Left renal cortex interstitium (tissue), 4 donors: ENCODE data around the gene MIEF1. TPM values are rescaled to one million over a fixed set of nuclear protein-coding genes. Genes with fewer than 3 reads are reported as not detected.

Experiments used
- DNase-seq, 4 donors: peaks; one replicate each; pipeline ENCODE4 v3.0.0-alpha.2; 2013; ENCODE audit warnings: low read depth in 4 of 4, low spot score in 2 of 4, missing footprints in 1 of 4
- polyA plus RNA-seq, 4 donors: library from polyadenylated mRNA; unstranded; fragments of 120-200 nt; gene quantifications; one replicate each; pipeline ENCODE4 v1.2.1, GENCODE V29; 2013; ENCODE audit not compliant: insufficient read length in 4 of 4

MIEF1 gene
- polyA plus RNA-seq, 4 donors: 33.5 to 36.6 (median 34.2) TPM

DNA sequence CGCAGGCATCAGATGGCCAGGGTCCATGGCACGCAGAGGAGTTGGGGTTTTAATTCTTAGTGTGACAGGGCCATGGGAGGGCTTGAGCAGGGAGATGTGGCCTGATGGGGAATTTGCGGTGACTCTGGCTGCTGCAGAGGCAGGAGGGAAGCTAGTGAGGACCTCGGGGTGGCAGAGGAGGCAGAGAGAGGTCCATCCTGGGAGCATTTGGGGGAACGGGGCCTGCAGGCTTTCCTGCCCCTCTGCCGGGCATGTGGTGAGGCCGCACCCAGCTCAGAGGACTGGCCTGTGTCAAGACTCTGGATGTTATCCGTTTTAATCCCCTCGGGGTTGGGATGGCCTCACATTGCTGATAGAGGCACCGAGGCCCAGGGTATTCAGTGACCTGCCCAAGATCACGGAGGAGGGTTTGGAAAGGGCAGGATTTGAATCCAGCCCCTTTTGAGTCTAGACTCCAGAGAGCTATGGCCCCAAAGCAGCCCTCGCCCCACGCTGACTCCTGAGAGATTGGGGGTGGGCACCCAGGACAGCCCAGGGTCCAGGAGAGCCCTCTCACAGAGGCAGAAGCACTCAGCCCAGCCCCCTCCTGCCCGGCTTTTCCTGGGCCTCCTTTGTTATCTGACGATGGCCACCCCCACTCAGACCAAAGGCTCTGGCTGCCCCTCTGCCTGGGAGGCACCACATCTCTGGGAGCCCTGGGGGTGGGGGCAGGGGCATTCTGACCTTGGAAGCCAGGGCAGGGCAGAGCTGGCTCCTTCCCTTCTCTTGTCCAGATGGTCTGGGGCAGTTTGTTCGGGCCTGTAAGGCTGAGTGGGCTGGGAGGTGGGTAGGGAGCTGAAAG is 31.4 kb upstream of the MIEF1 start:
- DNase-seq: no peak

DNA sequence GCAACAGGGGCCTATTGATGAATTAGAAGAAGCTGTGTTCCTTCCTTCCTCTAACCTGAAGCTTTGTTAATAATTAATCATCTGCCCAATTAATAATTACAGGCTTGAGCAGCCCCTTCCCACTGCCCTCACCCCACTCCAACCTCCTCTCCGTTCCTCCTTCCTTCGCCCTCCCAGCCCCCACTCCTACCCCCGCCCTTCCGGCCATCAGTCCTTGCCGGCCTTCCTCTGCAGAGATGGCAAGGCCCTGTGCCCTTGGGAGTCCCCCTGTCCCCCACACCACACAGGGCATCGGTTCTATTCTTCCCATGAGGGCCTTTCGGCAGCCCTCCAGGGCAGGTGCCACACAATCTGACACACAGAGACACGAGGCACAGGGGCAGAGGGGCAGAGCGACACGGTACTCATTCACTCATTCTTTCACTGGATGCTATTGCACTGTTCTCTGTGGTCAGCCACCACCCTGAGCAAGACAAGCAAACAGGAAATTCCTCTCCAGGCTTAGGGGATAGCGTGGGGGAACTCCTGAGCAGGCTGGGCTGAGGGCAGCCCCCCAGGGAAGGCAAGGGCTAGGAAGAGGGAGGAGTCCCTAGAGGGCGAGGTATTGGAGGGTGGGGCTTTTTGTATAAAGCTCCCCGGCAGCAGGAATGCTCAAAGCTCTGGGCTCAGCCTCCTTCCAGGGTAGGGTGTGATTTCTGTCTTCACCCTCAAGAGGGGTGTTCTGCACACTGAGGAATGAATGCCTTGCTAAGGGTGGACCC is 30.5 kb upstream of the MIEF1 start:
- DNase-seq: no peak

DNA sequence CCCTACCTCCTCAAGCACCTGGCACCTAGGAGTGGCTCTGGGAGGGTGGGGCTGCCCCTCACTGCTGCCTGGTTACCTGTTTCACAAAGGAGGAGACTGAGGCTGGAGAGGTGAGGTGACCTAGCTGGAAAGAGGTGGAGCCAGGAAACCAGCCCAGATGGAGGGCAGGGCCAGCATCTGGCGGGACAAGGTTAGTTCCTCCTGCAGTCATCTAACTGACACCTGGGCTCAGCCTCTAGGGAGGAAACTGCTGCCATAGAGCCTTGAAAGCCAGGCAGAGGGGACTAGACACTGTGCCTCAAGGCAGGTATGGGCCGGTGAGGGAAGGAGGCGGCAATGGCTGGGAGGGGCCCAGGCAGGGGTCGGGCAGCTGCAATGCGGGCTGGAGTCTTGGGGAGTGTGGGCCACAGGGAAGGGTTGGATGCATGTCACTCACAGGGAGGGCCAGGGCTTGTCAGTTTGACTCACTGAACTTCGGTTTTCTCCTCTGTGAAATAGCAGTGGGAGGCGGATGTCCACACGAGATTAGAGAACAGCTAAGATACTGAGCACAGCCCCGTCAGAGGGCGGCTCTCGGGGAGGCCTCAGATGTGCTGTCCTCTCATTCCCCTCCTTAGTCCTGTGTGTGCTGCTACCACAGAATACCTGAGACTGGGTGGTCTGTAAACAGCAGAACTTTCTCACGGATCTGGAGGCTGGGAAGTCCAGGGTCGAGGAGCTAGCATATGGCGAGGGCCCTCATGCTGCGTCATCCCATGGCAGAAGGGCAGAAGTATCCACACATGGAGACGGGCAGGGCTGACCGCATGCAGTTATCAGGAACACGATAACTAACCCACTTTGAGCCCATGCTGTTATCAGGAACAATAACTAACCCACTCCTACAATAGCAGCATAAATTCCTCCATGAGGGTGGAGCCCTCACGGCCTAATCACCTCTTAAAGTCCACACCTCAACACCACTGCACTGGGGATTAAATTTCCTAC is 29.2 kb upstream of the MIEF1 start:
- no peak for DNase-seq

DNA sequence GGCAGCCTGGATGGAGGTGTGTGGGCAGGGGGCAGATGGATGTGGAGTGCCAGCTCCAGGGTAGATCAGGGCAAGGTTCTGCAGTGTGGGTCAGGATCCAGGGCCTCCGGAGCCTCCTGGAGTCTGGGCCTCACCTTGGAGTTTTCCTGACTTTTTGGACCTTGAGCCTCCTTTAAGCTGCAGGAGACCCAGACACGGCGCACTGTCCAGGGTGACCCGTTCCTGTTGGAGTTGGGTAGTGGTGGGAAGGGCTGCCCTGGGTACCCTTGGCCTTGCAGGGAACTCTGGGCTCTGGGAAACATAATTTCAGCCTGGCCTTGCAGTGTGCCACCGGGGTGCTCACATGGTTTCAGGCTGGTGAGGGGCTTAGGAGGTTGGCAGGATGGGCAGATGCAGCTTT is 28.2 kb upstream of the MIEF1 start:
- DNase-seq: no peak

DNA sequence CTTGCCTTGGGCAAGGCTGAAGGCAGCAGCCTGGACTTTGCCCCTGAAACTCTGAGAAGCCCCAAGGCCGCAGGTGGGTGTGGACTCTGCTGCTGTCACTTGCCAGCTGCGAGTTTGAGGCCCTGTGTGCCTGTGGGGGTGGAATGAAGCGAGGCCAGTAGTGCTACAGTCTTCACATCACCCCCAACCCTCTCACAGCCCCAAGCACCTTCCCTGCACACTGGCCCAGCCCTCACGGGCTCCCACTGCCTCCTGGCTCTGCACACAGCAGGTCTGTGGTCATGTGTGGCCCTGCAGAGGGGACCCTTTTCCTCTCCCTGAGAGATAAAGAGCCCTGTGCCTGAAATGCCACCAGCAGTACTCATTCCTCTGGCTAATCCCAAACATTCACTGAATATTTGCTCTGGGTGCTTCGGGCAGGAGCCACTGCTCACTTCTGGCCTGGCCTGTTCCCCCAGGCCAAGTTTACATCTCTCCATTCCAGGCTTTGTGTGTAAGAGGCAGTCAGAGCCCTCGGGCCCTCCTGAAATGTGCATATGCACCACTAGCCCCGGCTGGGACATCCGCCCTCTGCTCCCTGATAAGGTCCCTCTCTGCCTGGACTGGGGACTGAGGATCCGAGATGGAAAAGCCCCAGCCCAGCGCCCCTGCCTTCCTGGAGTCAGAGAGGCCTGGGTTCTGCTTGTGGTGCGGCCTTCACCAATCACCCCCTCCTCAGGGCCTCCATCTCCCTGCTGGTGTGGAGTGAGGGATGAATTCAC is 27.6 kb upstream of the MIEF1 start:
- no peak for DNase-seq

DNA sequence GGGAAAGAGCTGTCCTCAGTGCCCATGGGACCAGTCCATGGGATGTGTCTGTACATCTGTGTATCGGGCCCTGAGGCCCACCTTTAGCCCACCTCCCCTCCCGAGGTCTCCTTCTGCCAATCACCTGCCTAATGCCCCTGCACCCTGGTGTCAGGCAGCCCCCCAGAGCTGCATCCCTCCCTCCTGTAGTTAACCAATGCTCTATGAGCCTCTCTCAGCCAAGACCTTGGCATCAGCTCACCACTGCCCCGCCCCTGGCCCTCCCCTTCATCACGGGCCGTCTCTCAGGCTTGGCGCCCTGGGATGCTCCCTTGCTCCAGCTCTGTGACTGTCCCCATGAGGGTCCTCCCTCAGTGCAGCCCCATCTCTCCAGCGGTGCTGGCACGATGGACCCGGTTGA is 26.8 kb upstream of the MIEF1 start:
- DNase-seq: no peak

DNA sequence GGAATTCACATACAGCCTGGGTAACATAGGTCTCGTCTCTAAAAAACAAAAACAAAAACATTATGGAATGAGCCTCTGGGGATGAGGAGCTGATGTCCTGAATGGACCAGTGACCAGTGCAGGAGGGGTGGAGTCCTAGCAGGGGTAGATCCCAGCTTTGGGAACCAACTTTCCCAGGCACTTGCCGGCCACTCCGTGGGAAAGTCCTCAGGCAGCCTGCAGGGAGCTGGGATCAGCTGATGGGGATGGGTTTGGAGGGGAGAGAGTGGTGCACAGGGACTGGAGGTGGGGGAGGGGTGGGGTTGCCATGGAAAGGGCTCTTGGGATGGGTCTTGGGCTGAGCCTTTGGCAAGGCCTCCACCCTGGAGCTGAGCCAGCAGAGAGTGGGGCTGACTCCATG is 26.2 kb upstream of the MIEF1 start:
- DNase-seq: no peak

DNA sequence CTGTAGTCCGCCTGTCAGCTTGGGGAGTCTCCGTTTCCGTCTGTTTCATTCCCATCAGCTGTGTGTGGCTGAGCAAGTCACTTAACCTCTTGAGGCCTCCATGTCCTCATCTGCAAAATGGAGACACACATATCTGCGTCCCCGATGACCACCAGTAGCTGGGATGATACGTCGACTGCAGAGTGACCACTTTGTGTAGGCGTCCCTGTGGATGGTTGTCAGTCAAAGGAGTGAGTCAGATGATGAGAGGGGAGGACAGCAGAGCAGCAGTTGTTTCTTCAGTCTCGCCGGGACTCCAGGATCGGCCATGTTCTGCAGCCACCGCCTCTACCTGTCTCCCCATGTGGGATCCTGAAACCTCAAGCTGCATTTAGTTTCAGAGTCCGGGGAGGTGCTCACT is 25.4 kb upstream of the MIEF1 start:
- no peak for DNase-seq

DNA sequence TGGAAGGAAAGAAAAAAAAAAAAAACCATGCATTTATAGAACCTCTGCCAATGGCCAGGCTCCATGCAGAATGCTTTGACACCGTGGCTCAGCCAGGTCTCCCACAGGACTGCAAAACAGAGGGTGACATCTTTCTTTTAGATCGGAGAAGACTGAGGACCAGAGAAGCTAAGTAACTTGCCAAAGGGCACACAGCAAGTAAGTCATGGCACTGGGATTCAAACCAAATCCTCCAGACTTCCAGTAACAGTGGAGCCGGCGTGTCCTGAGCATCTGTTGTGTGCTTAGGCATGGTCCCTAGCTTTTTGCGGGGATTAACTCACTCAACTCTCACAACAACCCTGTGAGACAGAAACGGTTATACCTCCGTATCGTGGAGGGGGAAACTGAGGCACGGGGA is 24.5 kb upstream of the MIEF1 start:
- no peak for DNase-seq

DNA sequence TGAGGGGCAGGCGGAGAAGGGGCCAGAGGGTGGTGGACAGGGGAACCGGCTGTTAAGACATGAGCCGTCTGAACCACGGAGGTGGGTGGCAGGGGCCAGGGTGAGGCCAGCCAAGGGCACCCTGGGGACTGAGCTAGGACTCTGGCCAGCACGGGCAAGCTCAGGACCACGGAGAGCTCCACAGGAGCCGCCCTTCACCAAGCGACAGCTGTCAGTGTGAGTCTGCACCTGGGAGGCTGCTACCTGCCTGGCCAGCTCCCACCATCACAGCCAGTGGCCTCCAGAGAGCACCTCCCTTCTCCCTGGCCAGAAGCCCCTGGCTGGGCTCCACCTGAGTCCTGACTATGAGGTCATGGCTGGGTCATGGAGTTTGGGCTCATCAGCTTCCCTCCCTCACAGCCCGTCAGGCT is 23.6 kb upstream of the MIEF1 start:
- no peak for DNase-seq

DNA sequence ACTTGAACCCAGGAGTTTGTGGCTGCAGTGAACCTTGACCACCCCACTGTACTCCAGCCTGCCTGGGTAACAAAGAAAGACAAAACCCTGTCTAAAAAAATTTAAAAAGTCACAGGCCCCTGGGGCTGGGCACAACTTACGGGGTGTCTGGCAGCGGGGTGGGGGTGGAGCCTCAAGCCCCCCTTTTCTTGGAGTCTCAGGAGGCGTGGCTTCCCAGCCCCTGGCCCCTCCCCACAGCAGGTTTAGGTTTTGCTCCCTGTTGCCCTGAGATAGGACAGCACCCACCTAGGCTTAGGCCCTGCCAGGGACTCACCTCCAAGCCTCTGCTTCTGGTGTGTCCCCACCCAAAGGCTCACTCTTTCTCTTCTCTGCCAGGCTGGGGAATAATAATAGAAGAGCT is 22.8 kb upstream of the MIEF1 start:
- no peak for DNase-seq

DNA sequence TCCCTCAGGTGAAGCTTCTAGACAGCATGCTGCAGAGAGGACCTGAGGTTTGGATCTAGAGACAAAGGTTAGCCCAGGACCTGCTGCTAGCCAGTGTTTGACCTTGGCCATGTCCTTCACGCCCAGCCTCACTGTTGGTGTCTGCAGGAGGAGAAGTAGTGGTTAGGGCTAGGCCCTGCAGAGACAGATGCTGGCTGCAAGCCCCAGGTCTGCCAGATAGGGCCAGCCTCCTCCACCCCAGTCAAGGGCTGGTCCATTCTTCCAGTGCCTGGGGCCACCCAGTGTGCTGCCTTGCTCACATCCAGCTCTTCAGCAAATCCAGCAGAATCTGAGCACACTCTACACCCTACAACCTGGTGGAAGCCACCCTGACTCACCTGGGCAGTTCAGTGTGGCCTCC is 21.5 kb upstream of the MIEF1 start:
- no peak for DNase-seq

DNA sequence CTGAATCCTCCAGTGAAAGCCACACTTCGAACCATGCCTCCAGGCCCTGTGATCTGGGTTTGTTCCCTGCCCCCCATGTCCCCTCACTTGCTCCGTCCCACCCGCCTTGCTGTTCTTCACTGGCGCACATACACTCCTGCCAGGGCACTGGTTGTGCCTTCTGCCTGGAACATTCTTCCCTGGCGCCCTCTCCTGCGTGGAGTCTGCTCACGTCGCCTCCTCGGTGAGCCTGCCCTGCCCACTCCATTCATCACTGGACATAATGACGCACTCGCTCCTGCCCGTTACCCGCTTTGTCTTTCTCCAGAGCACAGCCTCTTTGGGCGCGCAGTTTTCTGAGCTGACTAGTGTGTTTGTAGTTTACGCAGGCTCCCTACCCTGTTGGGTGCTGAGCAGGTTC is 21.0 kb upstream of the MIEF1 start:
- no peak for DNase-seq

DNA sequence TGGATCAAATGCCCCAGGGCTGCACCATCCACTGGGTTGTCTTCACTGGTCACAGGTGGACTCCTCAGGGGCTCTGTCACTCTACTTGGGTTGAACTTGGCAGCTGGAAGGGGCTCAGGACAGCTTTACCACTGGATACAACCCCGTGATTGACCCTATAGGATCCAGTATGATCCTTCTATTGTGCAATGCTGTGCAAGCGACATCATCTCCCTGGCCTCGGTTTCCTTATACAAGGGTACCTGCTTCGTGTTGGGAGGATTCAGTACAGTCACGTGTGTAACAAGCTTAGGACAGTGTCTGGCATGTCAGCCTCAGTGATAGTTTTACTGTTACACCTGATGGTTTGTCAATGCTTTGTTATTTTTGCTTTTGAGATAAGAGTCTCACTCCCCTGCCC is 20.5 kb upstream of the MIEF1 start:
- no peak for DNase-seq

DNA sequence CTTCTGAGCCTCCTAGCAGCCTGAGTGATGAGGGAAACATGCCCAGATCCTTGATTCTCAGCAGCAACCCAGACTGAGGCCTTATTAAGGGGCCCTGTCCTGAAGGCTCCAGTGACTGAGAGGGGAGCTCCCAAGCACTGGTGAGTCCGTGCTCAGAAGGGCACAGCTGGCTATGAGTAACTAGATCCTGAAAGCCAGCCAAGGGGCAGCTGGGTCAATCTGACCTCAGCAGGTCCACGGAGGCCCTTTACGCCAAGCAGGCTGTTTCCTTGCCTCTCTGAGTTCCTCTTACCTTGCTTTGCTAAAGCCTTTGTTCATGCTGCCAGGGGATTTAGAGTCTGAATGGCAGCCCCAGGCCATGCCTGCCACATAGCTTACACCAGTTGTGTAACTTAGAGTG is 19.3 kb upstream of the MIEF1 start:
- no peak for DNase-seq

DNA sequence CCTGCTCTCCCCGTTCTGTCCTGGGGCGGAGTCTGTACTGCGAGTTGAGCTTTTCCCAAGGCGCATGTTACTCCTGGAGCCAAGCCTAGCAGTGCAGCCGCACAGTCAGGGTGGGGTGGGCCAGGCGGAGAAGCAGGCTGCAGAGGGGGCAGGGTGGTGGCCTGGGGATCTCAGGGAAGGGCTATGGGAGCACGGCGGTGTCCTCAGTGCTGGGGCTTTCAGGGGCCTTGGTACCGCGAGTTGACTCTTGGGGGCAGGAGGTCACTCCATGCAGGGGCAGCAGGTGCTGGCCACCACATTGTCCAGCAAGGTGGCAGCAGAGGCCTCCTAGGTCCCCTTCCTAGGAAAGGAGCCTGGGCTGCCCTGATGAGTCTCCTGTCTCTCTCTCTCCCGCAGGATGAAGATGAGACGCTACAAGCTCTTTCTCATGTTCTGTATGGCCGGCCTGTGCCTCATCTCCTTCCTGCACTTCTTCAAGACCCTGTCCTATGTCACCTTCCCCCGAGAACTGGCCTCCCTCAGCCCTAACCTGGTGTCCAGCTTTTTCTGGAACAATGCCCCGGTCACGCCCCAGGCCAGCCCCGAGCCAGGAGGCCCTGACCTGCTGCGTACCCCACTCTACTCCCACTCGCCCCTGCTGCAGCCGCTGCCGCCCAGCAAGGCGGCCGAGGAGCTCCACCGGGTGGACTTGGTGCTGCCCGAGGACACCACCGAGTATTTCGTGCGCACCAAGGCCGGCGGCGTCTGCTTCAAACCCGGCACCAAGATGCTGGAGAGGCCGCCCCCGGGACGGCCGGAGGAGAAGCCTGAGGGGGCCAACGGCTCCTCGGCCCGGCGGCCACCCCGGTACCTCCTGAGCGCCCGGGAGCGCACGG is 14.9 kb upstream of the MIEF1 start:
- no peak for DNase-seq

DNA sequence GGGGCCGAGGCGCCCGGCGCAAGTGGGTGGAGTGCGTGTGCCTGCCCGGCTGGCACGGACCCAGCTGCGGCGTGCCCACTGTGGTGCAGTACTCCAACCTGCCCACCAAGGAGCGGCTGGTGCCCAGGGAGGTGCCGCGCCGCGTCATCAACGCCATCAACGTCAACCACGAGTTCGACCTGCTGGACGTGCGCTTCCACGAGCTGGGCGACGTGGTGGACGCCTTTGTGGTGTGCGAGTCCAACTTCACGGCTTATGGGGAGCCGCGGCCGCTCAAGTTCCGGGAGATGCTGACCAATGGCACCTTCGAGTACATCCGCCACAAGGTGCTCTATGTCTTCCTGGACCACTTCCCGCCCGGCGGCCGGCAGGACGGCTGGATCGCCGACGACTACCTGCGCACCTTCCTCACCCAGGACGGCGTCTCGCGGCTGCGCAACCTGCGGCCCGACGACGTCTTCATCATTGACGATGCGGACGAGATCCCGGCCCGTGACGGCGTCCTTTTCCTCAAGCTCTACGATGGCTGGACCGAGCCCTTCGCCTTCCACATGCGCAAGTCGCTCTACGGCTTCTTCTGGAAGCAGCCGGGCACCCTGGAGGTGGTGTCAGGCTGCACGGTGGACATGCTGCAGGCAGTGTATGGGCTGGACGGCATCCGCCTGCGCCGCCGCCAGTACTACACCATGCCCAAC is 14.1 kb upstream of the MIEF1 start:
- no peak for DNase-seq

DNA sequence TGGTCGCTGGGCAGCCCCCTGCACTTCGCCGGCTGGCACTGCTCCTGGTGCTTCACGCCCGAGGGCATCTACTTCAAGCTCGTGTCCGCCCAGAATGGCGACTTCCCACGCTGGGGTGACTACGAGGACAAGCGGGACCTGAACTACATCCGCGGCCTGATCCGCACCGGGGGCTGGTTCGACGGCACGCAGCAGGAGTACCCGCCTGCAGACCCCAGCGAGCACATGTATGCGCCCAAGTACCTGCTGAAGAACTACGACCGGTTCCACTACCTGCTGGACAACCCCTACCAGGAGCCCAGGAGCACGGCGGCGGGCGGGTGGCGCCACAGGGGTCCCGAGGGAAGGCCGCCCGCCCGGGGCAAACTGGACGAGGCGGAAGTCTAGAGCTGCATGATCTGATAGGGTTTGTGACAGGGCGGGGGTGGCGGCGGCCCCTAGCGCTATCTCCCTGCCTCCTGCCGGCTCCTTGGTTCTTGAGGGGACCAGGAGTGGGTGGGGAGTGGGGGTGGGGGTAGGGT is 13.5 kb upstream of the MIEF1 start:
- no peak for DNase-seq
